Cardiac muscle cell (in vitro differentiated cells and primary cell): ENCODE results near the gene FERMT1. TPM values are rescaled to one million over a fixed set of nuclear protein-coding genes. Genes with fewer than 3 reads are reported as not detected.
"Not testable (repeated sequence)": the region's sequence is repeated elsewhere in the genome, so short reads cannot be mapped to it uniquely, and the experiment has no call there.

Source experiments
- DNase-seq, 2 donors: peaks; one replicate each; pipeline versions ENCODE4 v3.0.0 to v3.0.0-alpha.2; 2010 to 2017; ENCODE audit warnings: low read depth in 1 of 2, low spot score in 1 of 2
- H3K27ac ChIP-seq: fragments of 200-600 bp; sonication (generic); 2 replicates; pipeline ENCODE4 v1.5.1; 2016
- H3K27me3 ChIP-seq: fragments of 200-600 bp; sonication (generic); 2 replicates; pipeline ENCODE4 v1.6.0; 2016; ENCODE audit warnings: control low read depth
- H3K36me3 ChIP-seq: fragments of 200-600 bp; sonication (generic); 2 replicates; pipeline ENCODE4 v1.5.1; 2016; ENCODE audit warnings: control low read depth
- H3K4me1 ChIP-seq: fragments of 200-600 bp; sonication (generic); 2 replicates; pipeline ENCODE4 v1.8.1; 2017; ENCODE audit warnings: low read depth, mild to moderate bottlenecking, mixed run types
- H3K4me3 ChIP-seq: fragments of 200-600 bp; sonication (generic); 2 replicates; pipeline ENCODE4 v1.5.1; 2016; ENCODE audit warnings: mild to moderate bottlenecking
- H3K9me3 ChIP-seq: fragments of 200-600 bp; sonication (generic); 2 replicates; pipeline ENCODE4 v1.5.1; 2017; ENCODE audit warnings: low read depth, mild to moderate bottlenecking, control low read depth
- CTCF ChIP-seq: IDR thresholded peaks from 2 replicates; pipeline ENCODE4 v1.5.1; 2012; ENCODE audit warnings: low read depth, mild to moderate bottlenecking, low read length
- polyA plus RNA-seq: library from polyadenylated mRNA; unstranded; fragments of >200 nt; fragmentation: Nextera tagmentation; extraction: Ambion mirVana; gene quantifications from 2 replicates; pipeline ENCODE4 v1.2.1, GENCODE V29; 2016
- total RNA-seq: library from RNA; depleted of rRNA; stranded (reverse); fragments of >200 nt; gene quantifications from 2 replicates; pipeline ENCODE4 v1.2.3, GENCODE V29; 2016

Gene FERMT1
- total and polyA plus RNA-seq, 2 experiments from 2014 or later = 9.3 to 9.6 TPM

GRCh38 chr20:6039766-6040165 lies 83.1 kb downstream of the FERMT1 start:
- peak overlapping the region; percentile 98 for H3K27ac ChIP-seq
- no peak for TF ChIP-seq CTCF
- peaks cover 67% of the 10 kb centered on the region for H3K36me3 ChIP-seq
- no peaks in the 10 kb centered on the region for H3K9me3 ChIP-seq
- DNase-seq = no peak
- H3K4me1 ChIP-seq = peaks cover 33% of the 10 kb centered on the region
- H3K4me3 ChIP-seq = no peak overlapping the region
- no peaks in the 10 kb centered on the region for H3K27me3 ChIP-seq

- Histone ChIP-seq H3K27me3 (no peaks in the 10 kb centered on the region), H3K9me3 (no peaks in the 10 kb centered on the region), H3K36me3 (peaks cover 52% of the 10 kb centered on the region), H3K27ac (peak overlapping the region; percentile 98), H3K4me3 (no peak overlapping the region), H3K4me1 (peaks cover 45% of the 10 kb centered on the region)
- DNase-seq = peak in 1 of 2 donors; percentile 65
- TF ChIP-seq CTCF = no peak
These were observed 84.6 kb downstream of the FERMT1 start for GRCh38 chr20:6038256-6038655.

GRCh38 chr20:6037082-6037481 lies 85.7 kb downstream of the FERMT1 start:
- DNase-seq = no peak
- Histone ChIP-seq H3K9me3 (no peaks in the 10 kb centered on the region), H3K27ac (peak overlapping the region; percentile 98), H3K4me3 (no peak overlapping the region), H3K4me1 (peaks cover 57% of the 10 kb centered on the region), H3K27me3 (no peaks in the 10 kb centered on the region), H3K36me3 (peaks cover 44% of the 10 kb centered on the region)
- TF ChIP-seq CTCF = no peak

GRCh38 chr20:6036213-6036612 lies 86.6 kb downstream of the FERMT1 start:
- no peak for DNase-seq
- TF ChIP-seq CTCF = no peak
- Histone ChIP-seq H3K27me3 (no peaks in the 10 kb centered on the region), H3K36me3 (peaks cover 47% of the 10 kb centered on the region), H3K27ac (peak overlapping the region; percentile 98), H3K4me3 (no peak overlapping the region), H3K9me3 (no peaks in the 10 kb centered on the region), H3K4me1 (peaks cover 66% of the 10 kb centered on the region)

- Histone ChIP-seq H3K4me1 (peaks cover 84% of the 10 kb centered on the region), H3K36me3 (peaks cover 31% of the 10 kb centered on the region), H3K4me3 (no peak overlapping the region), H3K27me3 (no peaks in the 10 kb centered on the region), H3K9me3 (no peaks in the 10 kb centered on the region), H3K27ac (peak overlapping the region; percentile 98)
- no peak for TF ChIP-seq CTCF
- peak; percentile 13 to 85 for DNase-seq
These were observed 88.5 kb downstream of the FERMT1 start for GRCh38 chr20:6034134-6034969.

GRCh38 chr20:6032907-6033306 lies 89.9 kb downstream of the FERMT1 start:
- H3K9me3 ChIP-seq, H3K27me3 ChIP-seq, H3K4me3 ChIP-seq, DNase-seq: not testable (repeated sequence)
- H3K36me3 ChIP-seq = peaks cover 35% of the 10 kb centered on the region
- H3K4me1 ChIP-seq = peaks cover 89% of the 10 kb centered on the region
- peak overlapping the region; percentile 98 for H3K27ac ChIP-seq
